ENCODE measurements around the gene VPS18.

VPS18 gene

DNA sequence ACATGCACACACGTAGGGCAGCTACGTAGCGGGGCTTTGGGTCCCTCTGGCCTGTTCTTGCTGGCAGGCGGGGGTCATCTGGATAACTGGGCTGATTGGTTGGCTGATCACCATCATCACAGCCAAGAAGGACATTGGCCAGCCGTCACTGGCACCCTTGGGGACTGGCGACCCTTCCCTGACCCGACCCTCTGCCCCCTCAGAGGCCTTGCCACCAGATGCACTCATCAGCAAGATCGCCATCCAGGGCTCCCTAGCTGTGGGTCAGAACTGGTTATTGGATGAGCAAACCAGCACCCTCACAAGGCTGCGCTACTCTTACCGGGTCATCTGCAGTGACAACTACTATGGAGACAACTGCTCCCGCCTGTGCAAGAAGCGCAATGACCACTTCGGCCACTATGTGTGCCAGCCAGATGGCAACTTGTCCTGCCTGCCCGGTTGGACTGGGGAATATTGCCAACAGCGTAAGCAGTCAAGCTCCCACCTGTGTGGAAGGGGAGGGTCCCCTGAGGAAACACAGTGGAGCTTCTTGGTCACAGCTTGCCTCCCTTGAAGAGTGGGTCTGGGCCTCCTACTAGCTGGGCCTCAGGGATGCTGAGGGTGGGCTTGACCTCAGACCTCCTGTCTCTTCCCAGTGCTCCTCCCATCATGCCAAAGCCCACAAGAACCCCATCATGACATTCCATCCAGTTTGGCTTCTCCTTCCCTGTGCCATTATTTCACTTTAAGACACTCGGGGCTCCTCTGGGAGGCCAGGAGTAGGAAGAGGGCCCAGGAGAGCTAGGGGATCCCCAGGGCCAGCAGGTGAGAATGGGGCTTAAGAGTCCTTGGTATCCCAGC lies 37.3 kb downstream of the VPS18 start:
- Histone ChIP-seq H3K27me3 (ENCODE audit: insufficient read depth, low read length) (peaks cover 10% of the 10 kb centered on the region), H3K4me1 (ENCODE audit: insufficient read depth, low read length, severe bottlenecking) (peaks cover 38% of the 10 kb centered on the region), H3K36me3 (ENCODE audit: insufficient read depth, low read length) (no peaks in the 10 kb centered on the region), H3K9ac (ENCODE audit: low read length) (no peak overlapping the region), H3K4me3 (ENCODE audit: low read depth, low read length, poor library complexity, severe bottlenecking) (no peak overlapping the region), H3K9me2 (ENCODE audit: low read depth, low read length) (no peaks in the 10 kb centered on the region), H3K27ac (ENCODE audit: low read depth, low read length, poor library complexity, severe bottlenecking) (no peak overlapping the region), H3K79me2 (ENCODE audit: insufficient read depth, low read length) (no peaks in the 10 kb centered on the region), H4K20me1 (ENCODE audit: insufficient read depth, low read length) (no peaks in the 10 kb centered on the region), H3K4me2 (ENCODE audit: low read length) (no peak overlapping the region), H2AFZ (ENCODE audit: low read length) (no peak overlapping the region), H3F3A (ENCODE audit: insufficient read depth, low read length) (no peaks in the 10 kb centered on the region), H3K9me3 (ENCODE audit: low read length) (no peaks in the 10 kb centered on the region)
- no peak for TF ChIP-seq EZH2 (IDR thresholded peaks at IDR 0.05; ENCODE audit: borderline replicate concordance, low read length)
- TF ChIP-seq, protein P1, sequence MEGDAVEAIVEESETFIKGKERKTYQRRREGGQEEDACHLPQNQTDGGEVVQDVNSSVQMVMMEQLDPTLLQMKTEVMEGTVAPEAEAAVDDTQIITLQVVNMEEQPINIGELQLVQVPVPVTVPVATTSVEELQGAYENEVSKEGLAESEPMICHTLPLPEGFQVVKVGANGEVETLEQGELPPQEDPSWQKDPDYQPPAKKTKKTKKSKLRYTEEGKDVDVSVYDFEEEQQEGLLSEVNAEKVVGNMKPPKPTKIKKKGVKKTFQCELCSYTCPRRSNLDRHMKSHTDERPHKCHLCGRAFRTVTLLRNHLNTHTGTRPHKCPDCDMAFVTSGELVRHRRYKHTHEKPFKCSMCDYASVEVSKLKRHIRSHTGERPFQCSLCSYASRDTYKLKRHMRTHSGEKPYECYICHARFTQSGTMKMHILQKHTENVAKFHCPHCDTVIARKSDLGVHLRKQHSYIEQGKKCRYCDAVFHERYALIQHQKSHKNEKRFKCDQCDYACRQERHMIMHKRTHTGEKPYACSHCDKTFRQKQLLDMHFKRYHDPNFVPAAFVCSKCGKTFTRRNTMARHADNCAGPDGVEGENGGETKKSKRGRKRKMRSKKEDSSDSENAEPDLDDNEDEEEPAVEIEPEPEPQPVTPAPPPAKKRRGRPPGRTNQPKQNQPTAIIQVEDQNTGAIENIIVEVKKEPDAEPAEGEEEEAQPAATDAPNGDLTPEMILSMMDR (IDR thresholded peaks at IDR 0.05; ENCODE audit: low read length), result no peak

DNA sequence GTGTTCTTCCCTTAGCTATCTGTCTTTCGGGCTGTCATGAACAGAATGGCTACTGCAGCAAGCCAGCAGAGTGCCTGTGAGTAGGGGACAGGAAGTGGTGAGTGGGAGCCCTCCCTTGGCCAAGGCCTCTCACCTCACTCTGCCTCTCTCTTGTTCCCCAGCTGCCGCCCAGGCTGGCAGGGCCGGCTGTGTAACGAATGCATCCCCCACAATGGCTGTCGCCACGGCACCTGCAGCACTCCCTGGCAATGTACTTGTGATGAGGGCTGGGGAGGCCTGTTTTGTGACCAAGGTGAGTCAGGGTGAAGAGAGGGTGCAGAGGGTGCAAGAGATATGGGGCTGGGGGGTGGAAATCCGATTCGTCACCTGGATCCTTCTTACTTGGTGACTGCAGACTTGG lies 37.9 kb downstream of the VPS18 start:
- Histone ChIP-seq H3K4me2 (ENCODE audit: low read length) (no peak overlapping the region), H3K36me3 (ENCODE audit: insufficient read depth, low read length) (no peaks in the 10 kb centered on the region), H3K9me3 (ENCODE audit: low read length) (no peaks in the 10 kb centered on the region), H3K27me3 (ENCODE audit: insufficient read depth, low read length) (peaks cover 4% of the 10 kb centered on the region; the same call in 1 of the 2 replicates), H3K4me1 (ENCODE audit: insufficient read depth, low read length, severe bottlenecking) (peaks cover 42% of the 10 kb centered on the region), H3K9me2 (ENCODE audit: low read depth, low read length) (no peaks in the 10 kb centered on the region), H4K20me1 (ENCODE audit: insufficient read depth, low read length) (no peaks in the 10 kb centered on the region), H3F3A (ENCODE audit: insufficient read depth, low read length) (no peaks in the 10 kb centered on the region), H2AFZ (ENCODE audit: low read length) (no peak overlapping the region), H3K9ac (ENCODE audit: low read length) (no peak overlapping the region), H3K27ac (ENCODE audit: low read depth, low read length, poor library complexity, severe bottlenecking) (no peak overlapping the region), H3K4me3 (ENCODE audit: low read depth, low read length, poor library complexity, severe bottlenecking) (no peak overlapping the region), H3K79me2 (ENCODE audit: insufficient read depth, low read length) (no peaks in the 10 kb centered on the region)
- TF ChIP-seq EZH2 (IDR thresholded peaks at IDR 0.05; ENCODE audit: borderline replicate concordance, low read length), result no peak
- TF ChIP-seq, protein P1 (IDR thresholded peaks at IDR 0.05; ENCODE audit: low read length), result no peak

DNA sequence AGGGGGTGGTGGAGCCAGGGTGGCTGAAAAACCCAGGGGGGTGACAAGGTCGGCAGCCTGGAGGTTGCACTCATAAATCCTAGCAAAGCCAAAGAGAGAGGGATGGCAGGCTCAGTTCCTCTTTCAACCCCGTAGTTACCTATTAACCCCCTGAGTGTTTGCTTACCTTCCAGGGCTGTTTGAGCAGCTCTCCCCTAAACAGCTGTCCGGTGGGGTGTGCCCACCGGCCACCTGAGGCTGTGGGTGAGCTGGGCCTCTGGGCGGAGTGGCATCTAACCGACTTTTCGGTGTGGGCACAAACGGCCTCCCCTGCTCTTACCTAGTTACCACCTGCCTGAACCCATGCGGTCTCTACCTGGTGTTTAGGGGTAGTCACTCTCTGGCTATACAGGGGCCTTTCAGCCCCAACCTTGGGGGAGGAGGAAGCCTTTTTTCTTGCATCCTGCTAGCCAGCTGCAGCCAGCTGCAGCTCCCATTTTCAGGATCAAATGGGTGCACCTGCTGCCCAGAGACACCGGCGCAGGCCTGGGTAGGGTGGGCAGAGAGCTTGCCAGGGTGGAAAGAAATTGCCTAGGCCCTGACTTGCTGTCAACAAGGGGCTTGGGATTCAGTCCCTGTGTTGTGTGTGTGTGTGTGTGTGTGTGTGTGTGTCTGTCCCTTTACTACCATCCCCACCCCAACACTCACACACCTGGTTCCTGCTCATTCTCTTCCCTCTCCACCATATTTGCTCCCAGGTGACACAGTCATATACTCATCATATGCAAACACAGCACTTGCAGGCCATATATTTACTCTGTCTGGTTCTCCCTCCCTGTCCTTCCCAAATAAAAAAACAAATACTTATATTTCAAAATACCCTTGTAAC lies 38.6 kb downstream of the VPS18 start:
- no peak overlapping the region for H3K4me2 ChIP-seq (ENCODE audit: low read length)

More for the DNA sequence above, 38.6 kb downstream of the VPS18 start:
- TF ChIP-seq, protein P1 (IDR thresholded peaks at IDR 0.05; ENCODE audit: low read length), result no peak
- TF ChIP-seq EZH2 (IDR thresholded peaks at IDR 0.05; ENCODE audit: borderline replicate concordance, low read length), result no peak
- Histone ChIP-seq H3K9me2 (ENCODE audit: low read depth, low read length) (no peaks in the 10 kb centered on the region), H3K27me3 (ENCODE audit: insufficient read depth, low read length) (0 out of 2 replicates have a peak, but pooled peaks cover 4% of the 10 kb centered on the region), H3K36me3 (ENCODE audit: insufficient read depth, low read length) (no peaks in the 10 kb centered on the region), H3K27ac (ENCODE audit: low read depth, low read length, poor library complexity, severe bottlenecking) (no peak overlapping the region), H3K9ac (ENCODE audit: low read length) (no peak overlapping the region), H3K4me1 (ENCODE audit: insufficient read depth, low read length, severe bottlenecking) (peaks cover 36% of the 10 kb centered on the region), H3F3A (ENCODE audit: insufficient read depth, low read length) (no peaks in the 10 kb centered on the region), H3K79me2 (ENCODE audit: insufficient read depth, low read length) (no peaks in the 10 kb centered on the region), H3K9me3 (ENCODE audit: low read length) (no peaks in the 10 kb centered on the region), H3K4me3 (ENCODE audit: low read depth, low read length, poor library complexity, severe bottlenecking) (no peak overlapping the region), H2AFZ (ENCODE audit: low read length) (no peak overlapping the region), H4K20me1 (ENCODE audit: insufficient read depth, low read length) (no peaks in the 10 kb centered on the region)
